Activated CD8-positive, alpha-beta memory T cell treated with anti-CD3 and anti-CD28 coated beads, Interleukin-2, amount 50 U/mL, for 48 hours (primary cell): Measurements from ENCODE around the gene LIN54.
A peak's percentile ranks its signal among the peaks of the same experiment; 100 is the strongest.
"Not testable (repeated sequence)": the region's sequence is repeated elsewhere in the genome, so short reads cannot be mapped to it uniquely, and the experiment has no call there.

Experiments used
- DNase-seq: peaks from one replicate; pipeline ENCODE4 v3.0.0-alpha.2; 2020

LIN54 gene

DNA sequence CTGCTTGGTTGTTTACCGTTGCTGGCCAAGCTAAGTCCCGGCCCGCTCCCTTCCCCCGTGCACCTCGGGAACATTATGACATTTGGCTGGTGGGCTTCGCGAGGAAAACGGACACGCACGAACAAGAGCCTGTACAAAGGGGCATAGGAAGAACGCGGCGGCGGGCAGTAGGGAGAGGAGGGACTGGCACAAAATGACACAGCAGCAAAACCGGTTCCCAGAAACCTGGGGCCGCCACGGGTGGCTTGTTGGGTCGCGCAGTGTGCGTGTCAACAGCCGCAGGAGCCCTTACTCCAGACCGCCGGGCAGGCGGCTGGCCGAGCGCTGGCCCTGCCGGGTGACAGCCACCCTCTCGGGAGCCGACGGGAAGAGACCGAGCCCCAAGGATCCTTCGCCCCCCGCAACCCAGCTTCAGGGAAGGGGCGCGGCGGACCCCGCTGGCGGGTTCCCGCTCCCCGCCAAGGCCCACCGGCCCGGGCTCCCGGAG lies 1.6 kb upstream of the LIN54 start:
- peak; percentile 79 for DNase-seq

DNA sequence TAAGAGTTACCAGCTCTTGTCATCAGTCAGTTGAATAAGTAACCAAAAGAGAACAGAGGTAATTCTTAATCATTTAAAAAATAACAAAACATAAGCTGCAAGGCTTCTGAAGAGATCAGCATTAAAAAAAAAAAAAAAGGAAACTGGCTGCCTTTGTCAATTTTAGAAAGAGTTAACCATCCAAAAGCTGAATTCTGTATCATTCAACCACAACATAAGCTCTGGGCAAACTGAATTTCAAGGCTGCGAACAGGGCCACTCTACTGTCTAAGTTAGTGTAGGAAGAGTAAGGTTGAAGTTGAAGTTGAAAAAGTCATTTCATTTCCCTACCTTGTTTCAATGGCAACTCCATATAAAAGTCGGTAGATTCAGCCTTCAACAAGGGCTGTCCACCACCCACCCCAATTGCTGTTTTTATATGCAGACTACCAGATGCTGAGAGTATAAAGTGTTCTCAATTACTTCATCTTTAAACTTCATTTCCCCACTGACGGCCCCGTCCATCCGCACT lies 1.1 kb upstream of the LIN54 start:
- no peak for DNase-seq

DNA sequence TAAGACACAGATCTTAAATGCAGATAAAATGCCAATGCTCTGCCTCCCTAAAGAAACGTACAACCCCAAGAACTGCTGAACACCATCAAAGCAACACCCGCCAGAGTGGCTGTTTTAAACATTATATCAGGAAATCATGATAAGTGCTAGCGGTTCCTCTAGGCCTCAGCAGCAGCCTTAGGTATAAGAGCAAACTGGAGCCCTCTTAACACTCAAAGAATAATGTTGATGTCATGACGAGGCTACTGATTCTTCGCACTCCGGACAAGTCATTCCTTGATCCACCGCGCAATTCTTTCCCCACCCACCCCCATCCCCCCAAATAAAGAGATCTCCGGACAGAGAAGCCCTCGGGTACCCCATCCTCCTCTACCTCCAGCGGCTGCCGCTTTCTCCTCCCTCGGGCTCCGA lies 507 bp downstream of the LIN54 start:
- DNase-seq, result no peak

DNA sequence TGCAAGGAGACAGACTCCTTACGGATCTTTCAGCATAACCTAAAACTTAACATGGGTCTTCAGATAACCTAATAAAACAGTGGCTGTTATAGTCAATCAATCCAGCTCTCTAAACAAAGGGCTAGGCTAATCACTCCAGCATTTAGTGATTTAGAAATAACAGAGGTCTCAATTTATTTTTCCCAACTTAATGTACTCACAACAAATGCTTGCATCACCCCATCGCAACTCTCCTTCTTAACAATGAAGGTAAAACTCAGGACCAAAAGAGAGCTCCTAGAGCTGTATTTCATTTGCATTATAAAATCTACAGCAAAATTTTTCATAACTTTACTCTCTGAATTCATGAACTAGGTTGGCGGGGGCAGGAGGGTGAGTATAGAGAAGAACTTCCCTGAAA lies 1.1 kb downstream of the LIN54 start:
- DNase-seq, result no peak

DNA sequence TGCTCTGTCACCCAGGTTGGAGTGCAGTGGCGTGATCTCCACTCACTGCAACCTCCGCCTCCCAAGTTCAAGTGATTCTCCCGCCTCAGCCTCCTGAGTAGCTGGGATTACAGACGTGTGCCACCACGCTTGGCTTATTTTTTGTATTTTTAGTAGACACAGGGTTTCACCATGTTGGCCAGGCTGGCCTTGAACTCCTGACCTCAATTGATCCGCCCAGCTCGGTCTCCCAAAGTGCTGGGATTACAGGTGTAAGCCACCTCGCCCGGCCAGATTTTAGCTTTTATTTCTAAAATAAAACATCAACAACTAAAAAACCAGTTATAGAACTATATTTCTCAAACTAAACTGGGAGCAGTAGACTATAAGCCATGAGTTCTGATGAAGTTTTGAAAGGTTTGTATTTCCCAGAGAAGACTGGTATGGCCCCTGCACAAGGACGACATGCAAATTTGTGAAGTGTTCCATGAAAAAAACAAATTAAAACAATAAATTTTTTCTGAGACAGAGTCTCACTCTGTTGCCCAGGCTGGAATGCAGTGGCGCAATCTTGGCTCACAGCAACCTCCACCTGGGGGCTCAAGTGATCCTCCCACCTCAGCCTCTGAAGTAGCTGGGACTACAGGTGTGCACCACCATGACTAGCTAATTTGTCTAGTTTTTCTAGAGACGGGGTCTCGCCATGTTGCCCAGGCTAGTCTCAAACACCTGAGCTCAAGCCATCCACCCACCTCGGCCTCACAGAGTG lies 7.4 kb downstream of the LIN54 start:
- DNase-seq, result not testable (repeated sequence)

DNA sequence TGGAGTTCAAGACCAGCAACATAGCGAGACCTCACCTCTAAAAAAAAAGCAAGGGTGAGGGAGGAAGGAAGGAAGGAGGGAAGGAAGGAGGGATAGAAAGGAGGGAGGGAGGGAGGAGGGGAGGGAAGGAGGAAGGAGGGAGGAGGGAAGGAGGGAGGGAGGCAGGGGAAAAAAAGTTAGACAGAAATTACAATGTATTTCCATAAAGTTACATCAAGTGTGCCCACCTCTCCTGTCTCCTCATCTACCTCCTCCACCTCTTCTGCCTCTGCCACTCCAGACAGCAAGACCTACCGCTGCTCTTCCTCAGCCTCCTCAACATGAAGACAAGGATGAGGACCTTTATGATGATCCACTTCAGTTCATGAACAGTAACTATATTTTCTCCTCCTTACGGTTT lies 8.3 kb downstream of the LIN54 start:
- no peak for DNase-seq

DNA sequence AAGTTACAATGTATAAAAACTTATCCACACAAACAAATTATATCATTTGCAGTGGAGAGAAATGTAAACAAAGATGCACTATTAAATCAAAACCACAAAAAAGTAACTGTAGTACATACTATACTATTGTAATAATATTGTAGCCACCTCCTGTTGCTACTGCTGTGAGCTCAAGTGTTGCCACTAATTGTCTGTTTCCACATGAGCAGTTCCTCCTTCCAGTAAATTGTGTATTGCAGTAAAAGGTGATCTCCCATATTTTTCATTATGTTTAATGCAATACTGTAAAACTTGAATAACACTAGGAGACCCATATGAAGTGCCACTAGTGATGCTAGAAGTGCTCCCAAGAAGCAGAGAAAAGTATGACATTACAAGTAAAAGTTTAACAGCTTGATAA lies 11.7 kb downstream of the LIN54 start:
- DNase-seq, result no peak

DNA sequence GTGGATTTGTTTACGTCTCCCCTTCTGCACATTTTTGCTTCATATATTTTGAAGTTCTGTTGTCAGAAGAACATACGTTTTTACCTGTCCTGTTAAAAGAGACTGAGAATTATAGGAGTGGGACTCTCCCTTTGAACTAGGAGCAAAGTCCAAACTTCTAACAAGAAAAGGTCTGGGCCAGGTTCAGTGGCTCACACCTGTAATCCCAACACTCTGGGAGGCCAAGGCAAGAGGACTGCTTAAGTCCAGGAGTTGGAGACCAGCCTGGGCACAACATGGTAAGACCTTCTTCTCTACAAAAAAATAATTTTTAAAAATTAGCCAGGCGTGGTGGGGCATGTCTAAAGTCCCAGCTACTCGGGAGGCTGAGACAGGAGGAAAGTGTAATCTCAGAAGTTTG lies 15.8 kb downstream of the LIN54 start:
- DNase-seq, result no peak

DNA sequence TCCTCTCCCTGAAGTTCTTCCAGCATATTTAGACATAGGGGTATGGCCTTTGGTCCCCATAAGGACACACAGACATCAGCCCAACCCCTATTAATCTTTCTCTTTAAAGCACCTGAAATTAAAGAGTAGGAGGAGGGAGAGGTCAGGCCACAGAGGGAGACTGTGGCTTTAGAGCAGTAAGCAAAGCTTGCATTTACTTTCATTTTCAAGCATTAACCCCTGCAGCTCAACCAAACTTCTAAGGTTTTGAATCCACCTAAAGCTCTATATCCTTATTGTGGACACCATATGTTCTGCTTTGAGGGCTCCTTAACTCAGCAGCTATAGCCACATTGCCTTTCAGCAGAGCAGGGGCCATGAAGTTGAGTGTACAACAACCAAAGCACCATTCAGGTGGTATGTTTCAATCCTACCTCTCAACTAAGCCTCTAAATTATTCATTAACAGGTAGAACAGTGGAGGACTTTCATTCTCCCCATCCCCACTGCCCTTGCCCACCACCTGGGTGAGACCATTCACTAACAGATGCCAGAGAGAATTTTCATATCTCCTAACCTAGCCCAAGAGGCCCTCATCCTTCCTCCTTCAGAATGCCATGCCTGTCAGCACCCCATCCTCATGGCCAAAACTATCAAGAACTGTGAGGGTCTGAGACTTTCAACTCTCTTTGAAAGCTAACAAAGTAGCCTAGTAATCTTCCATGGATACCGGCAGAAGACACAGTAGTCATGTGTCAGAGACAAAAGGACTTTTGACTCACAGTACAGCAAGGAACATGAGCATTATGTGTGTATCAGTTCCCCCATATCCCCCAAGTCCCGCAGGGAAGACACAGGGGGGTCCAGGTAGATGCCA lies 20.8 kb downstream of the LIN54 start:
- DNase-seq, result no peak

DNA sequence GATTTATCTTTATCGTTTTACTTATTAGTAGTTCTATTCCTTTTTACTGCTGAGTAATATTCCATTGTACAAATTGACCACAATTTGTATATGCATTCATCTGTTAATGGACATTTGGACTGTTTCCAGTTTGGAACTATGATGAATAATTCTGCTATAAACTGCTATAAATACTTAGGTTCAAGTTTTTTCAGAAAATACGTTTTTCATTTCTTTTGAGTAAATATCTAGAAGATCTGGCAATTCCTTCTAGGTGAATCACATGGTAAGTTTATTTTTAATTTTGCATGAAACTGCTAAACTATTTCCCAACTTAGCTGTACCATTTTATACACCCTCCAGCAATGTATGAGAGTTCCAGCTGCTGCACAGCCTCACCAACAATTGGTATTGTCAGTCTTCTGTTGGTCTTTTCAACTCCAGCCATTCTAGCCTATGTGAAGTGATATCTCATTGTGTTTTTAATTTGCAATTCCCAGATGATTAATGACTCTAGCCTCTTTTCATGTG lies 22.2 kb downstream of the LIN54 start:
- DNase-seq, result no peak

DNA sequence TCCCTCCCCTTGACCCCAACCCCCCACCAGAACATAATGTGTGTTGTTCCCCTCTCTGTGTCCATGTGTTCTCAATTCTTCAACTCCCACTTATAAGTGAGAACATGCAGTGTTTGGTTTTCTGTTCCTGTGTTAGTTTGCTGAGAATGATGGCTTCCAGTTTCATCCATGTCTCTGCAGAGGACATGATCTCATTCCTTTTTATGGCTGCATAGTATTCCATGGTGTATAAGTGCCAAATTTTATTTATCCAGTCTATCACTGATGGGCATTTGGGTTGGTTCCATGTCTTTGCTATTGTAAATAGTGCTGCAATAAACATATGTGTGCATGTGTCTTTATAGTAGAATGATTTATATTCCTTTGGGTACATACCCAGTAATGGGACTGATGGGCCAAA lies 23.1 kb downstream of the LIN54 start:
- DNase-seq, result not testable (repeated sequence)

DNA sequence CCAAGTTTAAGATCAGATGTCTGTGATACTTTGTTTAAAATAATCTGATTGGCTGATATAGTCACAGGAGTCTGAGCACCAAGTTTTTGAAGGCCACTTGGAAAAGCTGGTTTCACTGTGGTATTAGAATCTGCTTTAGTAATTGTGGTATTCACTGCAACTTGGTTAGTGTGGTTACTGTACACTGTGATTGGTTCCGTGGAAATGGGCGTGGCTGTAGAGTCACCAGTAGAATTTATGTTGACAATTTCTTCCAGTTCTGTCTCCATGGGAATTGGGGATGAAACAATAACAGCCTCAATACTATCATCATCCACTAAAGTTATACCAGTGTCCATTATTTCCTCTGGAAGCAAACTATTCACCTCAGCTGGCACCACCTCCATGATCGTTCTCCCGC lies 26.2 kb downstream of the LIN54 start:
- DNase-seq, result no peak

DNA sequence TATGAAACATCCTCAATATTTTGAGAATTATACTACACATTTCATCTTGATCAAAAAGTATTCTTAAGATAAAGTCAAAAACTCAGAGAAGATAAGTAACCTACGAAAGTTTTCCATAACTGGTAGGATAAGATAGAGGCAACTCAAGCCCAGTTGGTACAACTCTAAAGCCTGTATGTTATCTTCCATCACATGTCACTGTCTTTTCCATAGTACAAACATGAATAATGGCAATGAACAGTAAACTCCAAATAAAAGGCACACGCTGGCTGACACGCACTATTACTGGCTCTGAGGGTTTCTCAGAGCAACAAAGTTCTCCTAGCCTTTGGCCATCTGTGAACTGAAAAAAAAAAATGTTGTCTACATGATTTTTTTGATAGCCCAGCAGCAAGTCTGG lies 27.2 kb downstream of the LIN54 start:
- no peak for DNase-seq

DNA sequence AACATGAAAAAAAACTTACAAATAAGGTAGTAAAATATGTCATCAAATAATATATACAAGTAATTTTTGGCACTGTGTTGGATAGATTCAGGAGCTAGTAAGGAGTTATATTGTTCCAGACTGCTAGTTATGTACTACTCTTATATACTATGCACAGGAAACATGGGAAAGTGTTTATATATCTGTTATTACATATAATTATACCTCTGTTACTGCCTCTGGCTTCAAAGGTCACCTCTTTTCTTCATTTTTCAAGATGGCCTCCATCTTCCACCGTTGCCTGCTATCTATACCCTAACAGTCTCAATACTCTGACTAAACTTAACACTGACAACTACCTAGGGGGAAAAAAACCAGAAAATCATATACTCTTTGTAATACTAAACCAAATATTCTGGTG lies 29.5 kb downstream of the LIN54 start:
- no peak for DNase-seq

DNA sequence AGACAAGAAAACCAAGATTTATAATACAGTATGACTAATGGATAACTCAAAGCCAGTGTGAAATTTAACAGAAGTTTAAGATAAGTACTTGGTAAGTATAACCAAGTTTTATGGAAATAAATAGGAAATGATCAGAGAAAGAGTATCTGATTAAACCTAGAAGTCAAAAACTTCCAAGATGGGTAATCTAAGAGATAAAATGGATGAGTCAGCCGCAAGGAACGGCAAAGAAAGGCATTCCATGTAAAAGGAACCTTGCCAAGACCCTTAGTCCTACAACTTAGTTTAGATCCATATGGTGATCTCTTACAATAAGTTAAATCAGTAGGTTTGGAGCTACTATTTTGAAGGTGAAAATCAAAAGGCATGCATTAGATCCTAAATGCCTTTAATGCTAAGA lies 34.8 kb downstream of the LIN54 start:
- no peak for DNase-seq

DNA sequence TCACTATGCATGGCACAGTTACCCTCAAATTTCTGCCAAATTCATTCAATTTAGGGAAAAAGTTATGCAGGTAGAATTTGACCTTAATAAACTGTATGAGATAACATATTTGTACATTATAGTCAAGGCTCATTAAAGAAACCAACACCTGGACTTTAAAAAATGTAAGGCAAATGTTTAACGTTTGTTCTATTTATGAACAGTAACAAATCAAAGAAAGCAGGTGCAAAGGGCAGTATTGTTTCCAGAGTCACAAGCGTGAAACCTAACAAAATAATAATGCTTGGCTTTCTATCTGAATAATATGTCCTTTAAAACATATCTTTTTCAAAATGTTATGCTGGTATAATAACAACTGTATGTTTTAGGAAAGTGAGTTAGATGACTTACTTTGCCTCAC lies 41.2 kb downstream of the LIN54 start:
- no peak for DNase-seq

DNA sequence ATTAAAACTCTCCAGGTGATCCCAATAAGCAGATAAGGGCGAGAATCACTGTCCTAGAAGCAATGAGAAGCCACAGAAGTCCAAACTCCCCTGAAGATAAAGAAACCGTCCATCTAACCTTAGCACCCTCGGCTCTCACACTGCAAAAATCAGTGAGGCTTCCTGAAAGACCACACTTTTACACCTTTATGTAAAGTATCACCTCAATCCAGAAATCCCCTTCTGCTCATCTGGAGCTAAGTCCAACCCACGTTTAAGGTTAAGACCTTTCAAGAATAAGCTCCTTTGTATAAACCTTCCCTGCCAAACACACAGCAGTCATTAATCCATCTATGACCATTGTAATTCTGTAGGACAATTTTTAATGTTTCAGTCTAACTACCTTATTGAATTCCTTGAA lies 41.7 kb downstream of the LIN54 start:
- no peak for DNase-seq

DNA sequence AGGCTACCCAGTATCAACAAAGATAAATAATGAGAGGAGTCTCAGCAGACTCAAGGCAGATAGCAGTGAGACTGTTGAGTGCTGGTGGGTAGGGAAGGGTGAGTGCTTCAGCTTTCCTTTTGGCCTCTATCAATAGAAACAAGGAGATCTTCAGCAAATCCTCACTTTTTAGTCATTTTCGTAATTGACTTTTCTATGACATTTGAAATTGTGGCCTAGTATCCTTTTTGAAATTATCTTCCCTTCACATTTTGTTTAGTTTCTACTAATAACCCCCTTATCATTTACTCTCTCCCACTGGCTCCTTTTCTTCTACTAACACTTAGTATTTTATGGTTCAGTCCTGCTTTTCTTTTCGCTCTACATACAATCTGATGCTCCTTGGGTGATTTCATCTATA lies 44.9 kb downstream of the LIN54 start:
- no peak for DNase-seq

DNA sequence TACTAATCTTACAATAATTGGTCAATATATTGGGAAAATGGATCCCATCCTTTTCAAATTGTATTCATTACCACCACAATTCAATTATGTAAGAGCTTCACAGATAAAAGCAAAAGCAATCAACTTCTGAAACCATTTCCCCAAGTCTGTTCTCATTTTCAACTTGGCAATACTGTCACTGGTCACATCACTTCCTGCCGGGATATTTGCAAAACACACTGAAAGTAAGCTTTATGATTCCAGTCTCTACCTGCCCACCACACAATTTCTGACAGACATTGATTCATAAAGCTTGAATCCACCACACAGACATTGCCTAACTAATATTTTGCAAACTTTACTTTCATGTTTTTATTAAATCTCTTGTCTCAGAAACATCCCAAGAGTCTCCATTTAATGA lies 53.6 kb downstream of the LIN54 start:
- no peak for DNase-seq

DNA sequence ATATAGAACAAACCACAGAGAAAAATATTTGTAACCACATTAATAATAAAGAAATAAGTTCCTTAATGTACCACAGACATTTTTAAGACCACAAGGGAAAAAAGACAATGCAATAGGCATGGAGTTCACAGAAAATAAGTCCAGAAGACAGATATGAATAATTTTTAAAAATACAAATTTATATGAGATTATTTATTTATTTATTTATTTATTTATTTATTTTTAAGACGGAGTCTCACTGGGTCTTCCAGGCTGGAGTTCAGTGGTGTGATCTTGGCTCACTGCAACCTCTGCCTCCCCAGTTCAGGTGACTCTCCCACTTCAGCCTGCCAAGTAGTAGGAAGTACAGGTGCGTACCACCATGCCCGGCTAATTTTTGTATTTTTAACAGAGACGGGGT lies 56.4 kb downstream of the LIN54 start:
- no peak for DNase-seq

DNA sequence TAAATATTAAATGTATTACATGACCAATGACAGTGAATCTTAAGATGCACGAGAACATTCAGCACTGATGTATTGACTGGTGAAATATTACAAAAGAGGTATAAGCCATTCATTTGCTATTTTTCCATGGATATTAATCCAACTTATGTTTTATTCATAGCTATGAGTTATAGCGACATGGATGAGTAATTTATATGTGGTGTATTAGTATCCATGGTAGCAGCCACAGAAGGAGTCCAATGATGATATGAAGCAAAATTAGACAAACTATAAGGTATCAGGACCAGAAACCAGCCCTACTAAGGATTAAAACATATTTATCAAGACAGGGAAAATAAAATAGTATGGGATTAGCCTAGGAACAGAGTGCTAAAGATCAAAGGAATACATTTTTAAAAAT lies 59.4 kb downstream of the LIN54 start:
- no peak for DNase-seq

DNA sequence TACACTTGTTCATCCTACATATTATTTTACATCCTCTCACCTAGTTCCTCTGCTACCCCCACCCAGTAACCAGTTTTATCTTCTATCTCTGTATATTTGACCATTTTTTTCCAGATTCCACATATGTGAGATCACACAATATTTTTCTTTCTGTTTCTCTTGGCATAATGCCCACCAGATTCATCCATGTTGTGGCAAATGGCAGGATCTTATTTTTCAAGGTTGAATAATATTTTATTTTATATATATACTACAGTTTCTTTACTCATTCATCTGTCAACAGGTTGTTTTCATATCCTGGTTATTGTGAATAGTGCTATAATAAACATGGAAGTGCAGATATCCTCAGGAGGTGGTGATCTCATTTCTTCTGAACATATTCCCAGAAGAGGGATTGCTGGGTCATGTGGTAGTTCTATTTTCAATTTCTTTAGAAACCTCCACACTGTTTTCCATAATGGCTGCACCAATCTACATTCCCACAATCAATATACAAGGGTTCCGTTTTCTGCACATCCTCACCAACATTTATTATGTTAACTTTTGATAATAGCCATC lies 61.9 kb downstream of the LIN54 start:
- DNase-seq, result no peak

DNA sequence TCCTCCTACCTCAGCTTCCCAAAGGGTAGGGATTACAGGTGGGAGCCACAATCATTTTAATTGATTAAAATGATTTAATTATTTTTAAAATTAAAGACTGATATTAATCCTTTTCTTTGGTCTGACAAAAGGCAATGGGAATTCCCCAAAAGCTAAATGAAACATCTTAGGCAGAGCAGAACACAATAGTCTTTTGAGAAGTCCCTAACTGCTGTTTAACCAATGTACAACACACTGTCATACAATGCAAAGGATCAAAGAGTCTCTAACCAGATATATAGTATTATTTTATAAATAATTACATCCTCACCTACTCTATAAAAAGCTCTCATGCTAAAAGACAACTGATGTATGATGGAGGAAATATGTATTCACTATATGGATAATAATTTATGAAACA lies 63.1 kb downstream of the LIN54 start:
- DNase-seq, result no peak

DNA sequence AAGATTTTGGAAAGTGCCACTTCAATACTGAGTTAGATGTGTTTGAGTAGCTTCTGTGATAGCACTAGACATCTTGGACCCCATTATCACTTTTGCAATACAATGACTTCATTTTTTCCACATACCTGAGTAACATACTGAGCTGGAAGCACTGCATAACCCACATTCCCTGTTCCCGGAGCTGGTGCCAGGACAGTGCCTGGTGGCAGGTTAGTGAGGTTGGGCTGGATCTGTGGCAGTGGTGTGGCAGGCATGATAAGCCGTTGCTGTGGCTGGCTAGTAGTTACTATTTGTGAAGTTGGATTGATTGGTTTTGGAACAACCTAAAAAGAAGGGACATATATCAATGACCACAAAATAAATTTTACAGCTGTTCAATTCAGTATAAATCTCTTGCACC lies 71.2 kb downstream of the LIN54 start:
- no peak for DNase-seq
